WI38 (cell line): ENCODE results near the gene ROR1.

ENCODE experiments used
- H3K4me3 ChIP-seq: 2 replicates; pipeline ENCODE4 v1.5.1; 2011; ENCODE audit warnings: low read depth, mild to moderate bottlenecking, control low read depth, low read length
- TF ChIP-seq, protein P1 (sequence below): IDR thresholded peaks from 2 replicates; pipeline ENCODE4 v1.5.1; 2012; ENCODE audit warnings: low read depth, mild to moderate bottlenecking, control low read depth, low read length

Gene ROR1

DNA sequence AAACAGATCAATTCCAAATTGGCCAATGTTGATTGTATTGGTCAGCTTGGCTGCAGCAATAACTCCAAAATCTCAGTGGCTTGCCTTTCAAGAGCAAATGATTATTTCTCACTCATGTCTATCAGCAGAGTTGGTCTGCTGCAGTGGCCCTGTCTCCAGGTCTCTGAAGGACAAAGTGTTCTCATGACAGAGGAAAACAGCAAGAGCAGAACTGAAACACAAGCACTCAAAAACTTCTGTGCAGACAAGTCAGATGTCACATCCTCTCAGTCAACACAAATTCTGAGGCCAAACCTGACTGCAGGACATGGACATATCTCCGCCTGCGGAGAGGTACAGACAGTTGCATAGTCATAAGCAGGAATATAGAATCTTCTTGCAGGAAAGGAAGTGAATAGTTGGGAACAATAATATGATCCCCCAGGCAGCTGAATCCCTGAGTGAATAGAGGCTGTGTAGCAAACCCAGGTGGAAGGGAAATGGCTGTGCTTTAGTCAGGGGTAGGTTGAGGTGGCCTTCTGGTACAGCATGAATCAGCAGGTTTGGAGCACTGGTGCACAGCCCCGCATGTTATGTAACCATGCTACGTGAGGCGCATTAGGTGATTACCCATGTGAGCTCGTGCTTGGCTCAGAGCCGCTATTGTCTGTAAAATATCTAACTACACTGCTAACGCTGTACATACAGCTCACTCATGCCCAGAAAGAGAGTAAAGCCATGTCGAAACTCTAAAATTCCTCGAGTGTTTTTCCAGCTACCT lies 412.5 kb downstream of the ROR1 start:
- no peak overlapping the region for H3K4me3 ChIP-seq
- TF ChIP-seq, protein P1, sequence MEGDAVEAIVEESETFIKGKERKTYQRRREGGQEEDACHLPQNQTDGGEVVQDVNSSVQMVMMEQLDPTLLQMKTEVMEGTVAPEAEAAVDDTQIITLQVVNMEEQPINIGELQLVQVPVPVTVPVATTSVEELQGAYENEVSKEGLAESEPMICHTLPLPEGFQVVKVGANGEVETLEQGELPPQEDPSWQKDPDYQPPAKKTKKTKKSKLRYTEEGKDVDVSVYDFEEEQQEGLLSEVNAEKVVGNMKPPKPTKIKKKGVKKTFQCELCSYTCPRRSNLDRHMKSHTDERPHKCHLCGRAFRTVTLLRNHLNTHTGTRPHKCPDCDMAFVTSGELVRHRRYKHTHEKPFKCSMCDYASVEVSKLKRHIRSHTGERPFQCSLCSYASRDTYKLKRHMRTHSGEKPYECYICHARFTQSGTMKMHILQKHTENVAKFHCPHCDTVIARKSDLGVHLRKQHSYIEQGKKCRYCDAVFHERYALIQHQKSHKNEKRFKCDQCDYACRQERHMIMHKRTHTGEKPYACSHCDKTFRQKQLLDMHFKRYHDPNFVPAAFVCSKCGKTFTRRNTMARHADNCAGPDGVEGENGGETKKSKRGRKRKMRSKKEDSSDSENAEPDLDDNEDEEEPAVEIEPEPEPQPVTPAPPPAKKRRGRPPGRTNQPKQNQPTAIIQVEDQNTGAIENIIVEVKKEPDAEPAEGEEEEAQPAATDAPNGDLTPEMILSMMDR, result no peak

DNA sequence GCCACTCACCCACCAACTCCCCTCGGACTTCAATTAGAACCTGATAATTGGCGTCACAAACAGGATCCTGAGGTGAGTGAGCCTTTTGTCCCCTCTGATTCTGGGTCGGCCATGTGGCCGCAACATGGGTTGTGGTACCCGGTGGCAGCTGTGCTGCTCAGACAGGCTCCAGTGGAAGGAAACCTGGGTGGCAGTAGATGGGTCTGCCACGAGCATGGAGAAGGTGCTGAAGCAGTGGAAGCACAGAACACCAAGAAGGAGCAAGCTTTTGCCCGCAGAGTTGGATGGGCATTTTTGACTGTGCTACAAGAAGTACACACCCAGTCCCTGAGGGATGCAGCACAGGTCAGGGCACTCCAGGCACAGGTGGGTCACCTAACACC lies 413.1 kb downstream of the ROR1 start:
- TF ChIP-seq, protein P1, result no peak

GRCh38 chr1:64187646-64188045 lies 413.8 kb downstream of the ROR1 start:
- no peak overlapping the region for H3K4me3 ChIP-seq
- TF ChIP-seq, protein P1, result no peak

More for the DNA sequence above, 413.1 kb downstream of the ROR1 start:
- H3K4me3 ChIP-seq, result no peak overlapping the region

GRCh38 chr1:64192290-64192689 lies 418.5 kb downstream of the ROR1 start:
- H3K4me3 ChIP-seq, result no peak overlapping the region
- TF ChIP-seq, protein P1, result no peak

DNA sequence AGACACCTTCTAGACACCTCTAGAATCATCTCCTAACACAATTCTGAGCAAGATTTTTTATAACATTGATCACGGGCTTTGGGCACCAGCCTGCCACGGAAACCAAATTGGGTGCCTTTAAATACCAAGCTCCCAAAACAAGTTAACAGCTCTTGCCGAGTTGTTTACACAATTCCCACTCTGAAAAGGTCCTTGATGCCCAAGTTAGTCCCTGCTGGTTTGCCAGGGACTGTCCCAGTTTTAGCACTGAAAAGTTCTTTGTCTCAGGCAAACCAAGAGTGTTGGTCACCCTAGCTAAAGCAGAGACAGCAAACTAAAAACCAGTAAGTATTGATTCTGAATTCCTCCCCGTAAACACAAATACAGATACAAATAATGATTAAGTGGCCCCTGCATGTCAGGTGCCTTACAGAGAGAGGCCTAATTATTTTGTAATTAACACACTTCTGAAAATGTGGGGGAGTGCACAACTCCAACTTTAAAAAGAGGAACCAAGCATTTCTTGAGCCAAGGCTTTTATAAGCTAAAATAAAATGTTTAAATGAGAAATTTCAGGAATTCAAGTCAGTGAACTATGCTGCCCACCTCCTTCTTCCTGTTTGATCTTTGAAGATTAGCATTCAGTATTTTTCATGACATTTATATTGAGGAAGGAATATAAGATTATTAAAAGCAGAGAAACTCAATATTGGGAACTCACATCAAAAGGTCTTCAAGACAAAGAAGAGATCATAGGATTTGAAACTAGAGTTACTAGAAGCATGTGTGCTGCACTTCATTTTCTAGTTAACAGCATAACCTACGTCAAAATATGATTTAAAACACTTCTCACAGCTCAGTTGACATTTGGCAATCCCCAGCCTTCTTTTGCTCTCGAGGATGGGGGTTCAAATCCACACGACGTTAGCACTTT lies 420.6 kb downstream of the ROR1 start:
- TF ChIP-seq, protein P1, result no peak
- no peak overlapping the region for H3K4me3 ChIP-seq

DNA sequence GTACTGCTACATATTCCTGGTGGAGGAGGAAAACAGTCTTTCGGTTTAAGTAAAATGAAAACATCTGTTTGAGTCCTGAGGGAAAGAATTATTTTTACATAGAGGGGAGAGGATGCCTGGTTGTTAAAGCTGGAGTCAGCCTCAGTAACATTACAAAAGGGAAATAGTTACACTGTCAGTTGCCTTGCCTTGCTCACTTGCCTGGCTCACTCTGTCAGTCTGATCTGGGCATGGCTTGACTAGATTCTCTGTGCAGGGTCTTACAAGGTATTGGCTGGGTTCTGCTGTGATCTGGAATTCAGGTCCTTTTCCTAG lies 421.2 kb downstream of the ROR1 start:
- no peak overlapping the region for H3K4me3 ChIP-seq
- TF ChIP-seq, protein P1, result no peak
